ENCODE results near the gene ERAS. TPM values are rescaled to one million over a fixed set of nuclear protein-coding genes. Genes with fewer than 3 reads are reported as not detected.

Gene ERAS
- total RNA-seq, 4 donors from 2014 or later = not detected

DNA sequence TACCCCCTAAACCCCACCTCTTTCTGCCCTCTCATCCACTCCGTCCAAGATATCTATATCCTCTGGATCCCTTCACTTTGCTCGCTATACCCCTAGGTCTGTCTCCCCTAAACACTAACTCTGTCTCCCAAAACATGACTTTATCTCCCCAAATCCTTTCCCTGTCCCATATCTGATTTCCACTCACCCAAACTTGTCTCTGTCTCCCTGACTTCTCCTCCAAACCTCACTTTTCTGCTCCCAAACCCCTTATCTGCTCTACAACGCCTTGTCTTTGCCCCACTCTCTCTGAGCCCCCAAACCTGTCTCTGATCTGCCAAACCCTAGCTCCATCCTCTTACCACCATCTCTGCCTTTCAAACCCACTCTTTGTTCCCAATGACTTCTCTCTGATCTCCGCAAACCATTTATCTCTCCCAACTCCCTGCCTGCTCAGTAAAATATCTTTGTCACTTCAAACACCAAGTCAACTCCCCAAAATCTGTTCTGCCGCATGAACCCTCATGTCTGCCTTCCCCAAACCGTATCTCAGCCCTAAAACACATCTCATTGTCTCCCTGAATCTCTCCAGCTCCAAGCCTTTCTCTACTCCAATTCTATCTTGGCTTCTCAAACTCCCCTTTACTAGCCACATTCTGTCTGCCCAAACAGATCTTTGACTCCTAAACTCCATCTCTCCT lies 39.3 kb upstream of the ERAS start:
- TF ChIP-seq CTCF (IDR thresholded peaks at IDR 0.05) (no peak), POLR2A (IDR thresholded peaks at IDR 0.05) (no peak)
- intact Hi-C loops (cut with DNase I; ENCODE audit: low total_unique reads) = no loop called here
- DNase-seq (ENCODE audit: low spot score in 2 of 2) = no peak
- no peak overlapping the region for H3K4me3 ChIP-seq (ENCODE audit: low read depth, poor library complexity, severe bottlenecking)
- 66 to 73% methylated on average over 6 of the region's 6 CpGs for WGBS, 2 donors

DNA sequence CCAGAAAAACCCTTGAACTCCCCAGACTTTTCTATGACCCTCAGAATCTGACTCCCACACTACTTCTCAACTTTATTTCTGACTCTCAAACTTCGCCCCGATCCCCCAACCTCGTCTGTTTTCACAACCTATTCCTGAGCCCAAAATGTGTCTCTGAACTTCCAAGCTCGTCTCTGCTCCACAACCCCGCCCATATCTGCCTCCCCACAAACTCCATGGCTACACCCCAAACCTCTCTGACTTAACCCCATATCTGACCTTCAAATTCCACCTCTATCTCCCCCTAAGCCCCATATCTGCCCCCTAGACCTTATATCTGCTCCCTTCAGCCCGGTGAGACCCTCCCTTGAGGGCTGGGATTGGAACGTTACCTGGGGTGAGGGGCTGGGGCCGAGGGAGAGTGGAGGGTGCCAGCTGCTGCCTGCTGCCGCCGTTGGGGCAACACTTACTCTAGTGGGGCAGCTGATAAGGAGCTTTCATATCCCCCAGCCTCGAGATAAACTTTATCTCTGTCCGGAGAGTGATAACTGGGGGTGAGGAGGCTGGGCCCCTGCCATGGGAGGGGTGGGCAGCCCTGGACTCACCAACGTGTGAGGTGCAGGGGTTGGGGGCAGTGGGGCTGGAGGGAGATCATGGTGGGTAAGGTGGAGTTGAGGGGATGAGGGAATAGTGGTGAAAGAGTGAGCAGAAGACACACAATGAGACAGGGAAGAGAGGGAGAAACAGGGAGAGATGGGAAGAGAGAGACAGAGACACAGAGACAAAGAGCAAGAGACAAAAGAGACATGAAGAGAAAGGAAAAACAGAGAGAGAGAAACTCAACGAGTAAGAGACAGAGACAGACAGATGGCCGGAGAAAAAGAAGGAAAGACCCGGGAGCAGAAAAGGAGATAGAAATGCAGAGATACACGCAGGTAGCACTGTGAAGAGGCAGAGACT lies 38.5 kb upstream of the ERAS start:
- DNase-seq (ENCODE audit: low spot score in 2 of 2) = peak in 1 of 2 donors; percentile 64
- WGBS, 2 donors = 63 to 66% methylated on average over 15 to 17 of the region's 17 CpGs
- no peak for TF ChIP-seq POLR2A (IDR thresholded peaks at IDR 0.05)
- no peak for TF ChIP-seq CTCF (IDR thresholded peaks at IDR 0.05)
- intact Hi-C loops (cut with DNase I; ENCODE audit: low total_unique reads) = no loop called here
- H3K4me3 ChIP-seq (ENCODE audit: low read depth, poor library complexity, severe bottlenecking) = no peak overlapping the region

DNA sequence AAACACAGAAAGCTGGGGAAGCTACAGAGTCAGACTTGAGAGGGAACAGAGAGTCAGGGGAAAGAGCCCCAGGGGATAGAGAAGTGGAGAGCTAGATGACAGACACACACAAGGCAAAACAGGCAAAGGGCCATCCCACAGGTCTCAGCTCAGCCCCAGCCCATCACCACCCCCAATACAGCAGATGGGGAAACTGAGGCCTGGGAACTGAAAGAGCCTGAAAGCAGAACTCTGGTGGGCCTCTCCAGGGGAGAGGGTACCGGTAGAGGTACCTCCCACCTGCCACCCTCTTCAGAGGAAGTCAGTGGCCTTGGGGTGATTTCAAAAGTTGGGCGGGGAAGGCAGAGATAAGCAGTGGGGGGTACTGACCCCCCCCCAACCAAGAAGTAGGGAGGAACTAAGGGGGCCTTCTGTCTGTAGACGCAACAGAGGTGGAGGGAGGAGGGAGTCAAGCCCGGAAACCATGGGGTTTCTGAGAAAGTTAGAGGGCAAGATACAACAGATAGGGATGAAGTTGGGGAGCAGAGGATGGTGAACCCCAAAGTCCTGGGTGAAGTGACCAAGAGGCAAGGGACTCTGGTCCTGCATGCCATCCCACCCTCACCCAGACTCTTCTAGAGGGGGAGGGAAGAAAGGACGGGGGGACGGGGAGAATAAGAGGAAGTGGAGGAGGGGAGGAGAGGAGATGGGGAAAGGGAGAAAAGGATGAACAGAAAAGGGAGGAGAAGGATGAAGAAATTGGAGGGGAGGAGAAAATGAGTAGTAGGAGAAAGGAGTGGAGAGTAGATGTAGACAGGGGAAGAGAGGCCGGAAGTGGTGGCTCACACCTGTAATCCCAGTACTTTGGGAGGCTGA lies 36.7 kb upstream of the ERAS start:
- no peak overlapping the region for H3K4me3 ChIP-seq (ENCODE audit: low read depth, poor library complexity, severe bottlenecking)
- 61 to 68% methylated on average over 7 of the region's 7 CpGs for WGBS, 2 donors
- TF ChIP-seq CTCF (IDR thresholded peaks at IDR 0.05) (no peak), POLR2A (IDR thresholded peaks at IDR 0.05) (no peak)
- DNase-seq (ENCODE audit: low spot score in 2 of 2) = peak in 1 of 2 donors; percentile 74
- intact Hi-C loops (cut with DNase I; ENCODE audit: low total_unique reads) = no loop called here

GRCh38 chrX:48790477-48790876 lies 35.8 kb upstream of the ERAS start:
- H3K4me3 ChIP-seq (ENCODE audit: low read depth, poor library complexity, severe bottlenecking) = no peak overlapping the region
- no peak for DNase-seq (ENCODE audit: low spot score in 2 of 2)
- 60 to 64% methylated on average over 5 of the region's 5 CpGs for WGBS, 2 donors
- TF ChIP-seq CTCF (IDR thresholded peaks at IDR 0.05) (no peak), POLR2A (IDR thresholded peaks at IDR 0.05) (no peak)
- intact Hi-C loops (cut with DNase I; ENCODE audit: low total_unique reads) = no loop called here

- intact Hi-C loops (cut with DNase I; ENCODE audit: low total_unique reads) = no loop called here
- WGBS, 2 donors = 82% methylated on average over 6 to 11 of the region's 11 CpGs
- TF ChIP-seq POLR2A (IDR thresholded peaks at IDR 0.05) (no peak), CTCF (IDR thresholded peaks at IDR 0.05) (no peak)
Measured at GRCh38 chrX:48791063-48791820, 35.1 kb upstream of the ERAS start.

More at GRCh38 chrX:48791063-48791820, 35.1 kb upstream of the ERAS start:
- H3K4me3 ChIP-seq (ENCODE audit: low read depth, poor library complexity, severe bottlenecking) = no peak overlapping the region
- peak in 1 of 2 donors; percentile 72 for DNase-seq (ENCODE audit: low spot score in 2 of 2)
